Activated T-helper 17 cell treated with anti-CD3 and anti-CD28 coated beads, Interleukin-2, amount 50 U/mL, for 72 hours (primary cell): ENCODE results near the gene SLCO2B1. TPM values are rescaled to one million over a fixed set of nuclear protein-coding genes. Genes with fewer than 3 reads are reported as not detected.
A peak's percentile ranks its signal among the peaks of the same experiment; 100 is the strongest.

Experiments used
- ATAC-seq: fragments of 150-1000 bp; cut with Tn5 transposase; replicated peaks from 2 replicates; pipeline ENCODE4 v1.10.0; 2021; ENCODE audit warnings: mild to moderate bottlenecking, moderate library complexity
- H3K27ac Mint-ChIP-seq: one replicate; pipeline ENCODE4 v1.8.0; 2022; ENCODE audit warnings: mixed read lengths
- H3K27me3 Mint-ChIP-seq: one replicate; pipeline ENCODE4 v1.8.0; 2022; ENCODE audit warnings: mixed read lengths
- H3K36me3 Mint-ChIP-seq: one replicate; pipeline ENCODE4 v1.8.0; 2022; ENCODE audit warnings: low read depth, mild to moderate bottlenecking, mixed read lengths
- H3K4me1 Mint-ChIP-seq: one replicate; pipeline ENCODE4 v1.8.0; 2022; ENCODE audit warnings: mixed read lengths
- H3K4me3 Mint-ChIP-seq: one replicate; pipeline ENCODE4 v1.8.0; 2022; ENCODE audit warnings: mild to moderate bottlenecking, mixed read lengths
- H3K9me3 Mint-ChIP-seq: one replicate; pipeline ENCODE4 v1.8.0; 2022; ENCODE audit warnings: mixed read lengths
- total RNA-seq, 2 donors: library from RNA; stranded (reverse); gene quantifications; one replicate each; pipeline ENCODE4 v1.2.3, GENCODE V29; 2022

Gene SLCO2B1
- total RNA-seq, 2 donors from 2014 or later: 0.26 to 2.2 TPM

- no peak for ATAC-seq
- Mint-ChIP-seq H3K27ac (no peak overlapping the region), H3K4me1 (no peaks in the 10 kb centered on the region), H3K36me3 (no peaks in the 10 kb centered on the region), H3K4me3 (no peak overlapping the region), H3K27me3 (no peaks in the 10 kb centered on the region), H3K9me3 (no peaks in the 10 kb centered on the region)
Observed at GRCh38 chr11:75200531-75200930, 49.6 kb downstream of the SLCO2B1 start.

DNA sequence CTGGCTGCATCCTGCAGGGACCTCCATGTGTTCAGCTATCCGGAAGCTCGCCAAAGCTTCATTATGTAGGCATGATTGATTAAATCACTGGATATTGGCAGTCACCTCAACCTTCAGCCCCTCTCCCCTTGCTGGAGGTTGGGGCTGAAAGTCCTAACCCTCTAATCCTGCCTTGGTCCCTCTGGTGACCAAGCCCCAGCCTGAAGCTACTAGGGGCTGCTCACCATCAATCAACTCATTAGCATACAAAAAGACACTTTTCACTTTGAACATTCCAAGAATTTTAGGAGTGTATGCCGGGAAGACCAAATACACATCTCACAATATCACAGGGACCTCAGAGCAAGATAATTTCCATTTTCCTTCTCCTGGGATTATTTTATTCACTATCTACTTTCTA, 50.9 kb downstream of the SLCO2B1 start:
- ATAC-seq: no peak
- H3K4me1 Mint-ChIP-seq: no peaks in the 10 kb centered on the region
- H3K27me3 Mint-ChIP-seq: peaks cover 6% of the 10 kb centered on the region
- H3K27ac Mint-ChIP-seq: no peak overlapping the region
- H3K9me3 Mint-ChIP-seq: no peaks in the 10 kb centered on the region
- no peak overlapping the region for H3K4me3 Mint-ChIP-seq
- no peaks in the 10 kb centered on the region for H3K36me3 Mint-ChIP-seq

DNA sequence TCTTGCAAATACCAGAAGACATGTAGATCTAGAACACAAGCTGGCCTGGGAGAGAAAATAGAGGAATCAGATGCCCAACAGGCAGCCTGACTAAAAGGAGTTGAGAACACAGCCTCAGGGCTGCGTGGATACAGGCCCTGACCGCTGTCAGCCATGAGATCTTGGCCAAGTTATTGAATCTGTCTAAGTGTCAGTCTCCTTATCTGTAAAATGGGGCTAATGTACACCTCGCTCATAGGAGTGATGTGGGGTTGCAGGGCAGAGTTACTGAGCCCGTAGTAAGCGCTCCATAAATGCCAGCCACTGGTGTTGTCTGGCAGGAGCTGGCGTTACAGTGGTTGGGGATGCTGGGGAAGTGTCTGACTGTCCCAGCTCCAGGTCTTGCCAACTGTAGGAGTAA, 51.3 kb downstream of the SLCO2B1 start:
- no peaks in the 10 kb centered on the region for H3K36me3 Mint-ChIP-seq
- H3K4me3 Mint-ChIP-seq: no peak overlapping the region
- peaks cover 7% of the 10 kb centered on the region for H3K27me3 Mint-ChIP-seq
- ATAC-seq: no peak
- H3K9me3 Mint-ChIP-seq: no peaks in the 10 kb centered on the region
- no peaks in the 10 kb centered on the region for H3K4me1 Mint-ChIP-seq
- H3K27ac Mint-ChIP-seq: no peak overlapping the region

- no peaks in the 10 kb centered on the region for H3K4me1 Mint-ChIP-seq
- H3K9me3 Mint-ChIP-seq: no peaks in the 10 kb centered on the region
- ATAC-seq: no peak
- H3K36me3 Mint-ChIP-seq: no peaks in the 10 kb centered on the region
- no peak overlapping the region for H3K4me3 Mint-ChIP-seq
- H3K27me3 Mint-ChIP-seq: peaks cover 7% of the 10 kb centered on the region
- no peak overlapping the region for H3K27ac Mint-ChIP-seq
Observed at GRCh38 chr11:75203138-75203537, 52.2 kb downstream of the SLCO2B1 start.

DNA sequence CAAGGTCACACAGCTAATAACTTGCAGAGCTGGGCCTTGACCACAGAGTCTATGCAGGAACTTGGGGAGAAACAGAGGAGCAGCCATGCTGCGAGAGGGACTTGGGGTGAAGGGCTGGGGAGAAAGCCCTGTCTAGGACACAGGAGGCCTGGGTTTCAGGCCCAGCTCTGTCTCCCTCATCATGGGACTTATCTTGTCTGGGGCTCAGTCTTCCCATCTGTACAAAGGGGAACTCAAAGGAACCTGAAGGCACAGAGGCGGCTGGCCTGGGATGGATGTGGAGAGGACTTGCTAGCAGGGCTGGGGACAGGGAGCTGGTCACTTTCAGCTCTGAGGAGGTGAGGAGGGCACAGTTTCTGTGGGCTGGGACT, 52.7 kb downstream of the SLCO2B1 start:
- H3K27me3 Mint-ChIP-seq: peaks cover 7% of the 10 kb centered on the region
- no peaks in the 10 kb centered on the region for H3K9me3 Mint-ChIP-seq
- ATAC-seq: no peak
- H3K4me1 Mint-ChIP-seq: no peaks in the 10 kb centered on the region
- no peak overlapping the region for H3K27ac Mint-ChIP-seq
- H3K4me3 Mint-ChIP-seq: no peak overlapping the region
- H3K36me3 Mint-ChIP-seq: no peaks in the 10 kb centered on the region

DNA sequence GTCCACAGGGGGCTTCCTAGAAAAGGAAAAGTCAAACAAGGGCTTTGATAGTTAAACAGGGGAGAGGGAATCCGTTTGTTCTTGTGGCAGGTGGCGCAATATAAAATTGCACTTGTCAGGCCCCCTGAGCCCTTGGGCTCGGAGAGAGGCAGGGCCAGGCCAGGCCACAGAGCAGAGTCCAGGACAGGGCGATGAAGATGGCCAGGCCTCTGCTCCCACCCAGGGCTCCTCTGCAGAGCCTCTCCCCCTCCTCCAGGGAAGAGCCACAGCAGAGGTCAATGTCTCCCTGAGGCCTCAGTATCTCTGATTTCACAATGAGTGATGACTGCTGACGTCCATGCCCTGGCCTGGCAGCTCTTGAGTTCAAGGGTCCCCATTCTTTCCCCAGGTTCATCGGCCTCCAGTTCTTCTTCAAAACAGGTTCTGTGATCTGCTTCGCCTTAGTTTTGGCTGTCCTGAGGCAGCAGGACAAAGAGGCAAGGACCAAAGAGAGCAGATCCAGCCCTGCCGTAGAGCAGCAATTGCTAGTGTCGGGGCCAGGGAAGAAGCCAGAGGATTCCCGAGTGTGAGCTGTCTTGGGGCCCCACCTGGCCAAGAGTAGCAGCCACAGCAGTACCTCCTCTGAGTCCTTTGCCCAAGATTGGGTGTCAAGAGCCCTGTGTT, 53.2 kb downstream of the SLCO2B1 start:
- Mint-ChIP-seq H3K36me3 (no peaks in the 10 kb centered on the region), H3K27me3 (peaks cover 7% of the 10 kb centered on the region), H3K9me3 (no peaks in the 10 kb centered on the region), H3K4me3 (no peak overlapping the region), H3K4me1 (no peaks in the 10 kb centered on the region), H3K27ac (no peak overlapping the region)
- no peak for ATAC-seq

- Mint-ChIP-seq H3K4me3 (no peak overlapping the region), H3K27ac (no peak overlapping the region), H3K4me1 (no peaks in the 10 kb centered on the region), H3K27me3 (peaks cover 7% of the 10 kb centered on the region), H3K9me3 (no peaks in the 10 kb centered on the region), H3K36me3 (no peaks in the 10 kb centered on the region)
- peak; percentile 99 for ATAC-seq
Observed at GRCh38 chr11:75204685-75205563, 54.0 kb downstream of the SLCO2B1 start.

GRCh38 chr11:75205564-75206020, 54.7 kb downstream of the SLCO2B1 start:
- H3K4me3 Mint-ChIP-seq: no peak overlapping the region
- ATAC-seq: no peak
- peaks cover 7% of the 10 kb centered on the region for H3K27me3 Mint-ChIP-seq
- no peak overlapping the region for H3K27ac Mint-ChIP-seq
- H3K36me3 Mint-ChIP-seq: no peaks in the 10 kb centered on the region
- no peaks in the 10 kb centered on the region for H3K9me3 Mint-ChIP-seq
- no peaks in the 10 kb centered on the region for H3K4me1 Mint-ChIP-seq

DNA sequence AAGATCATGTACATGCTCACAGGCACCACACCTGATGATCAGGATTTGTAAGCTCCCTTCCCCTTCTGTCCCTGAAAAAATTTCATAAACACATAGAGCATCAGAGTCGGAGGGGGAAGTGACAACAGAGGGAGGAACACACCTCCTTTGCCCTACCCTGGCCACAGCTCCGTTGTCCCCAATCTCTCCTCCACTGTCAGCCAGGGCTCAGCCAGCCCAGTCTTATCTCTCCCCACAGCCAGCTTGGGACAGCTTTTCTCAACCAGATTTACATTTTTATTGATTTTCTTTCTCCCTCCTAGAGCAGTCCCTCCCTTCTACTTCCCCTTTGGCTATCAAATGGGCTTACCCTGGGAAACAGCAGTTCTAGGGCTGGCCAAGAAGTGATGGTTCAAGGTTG, 57.5 kb downstream of the SLCO2B1 start:
- Mint-ChIP-seq H3K36me3 (no peaks in the 10 kb centered on the region), H3K27ac (no peak overlapping the region), H3K4me3 (no peak overlapping the region), H3K4me1 (no peaks in the 10 kb centered on the region), H3K27me3 (peaks cover 15% of the 10 kb centered on the region), H3K9me3 (no peaks in the 10 kb centered on the region)
- ATAC-seq: no peak

- H3K36me3 Mint-ChIP-seq: no peaks in the 10 kb centered on the region
- no peak for ATAC-seq
- H3K27me3 Mint-ChIP-seq: peaks cover 16% of the 10 kb centered on the region
- H3K4me1 Mint-ChIP-seq: no peaks in the 10 kb centered on the region
- no peak overlapping the region for H3K4me3 Mint-ChIP-seq
- no peaks in the 10 kb centered on the region for H3K9me3 Mint-ChIP-seq
- H3K27ac Mint-ChIP-seq: no peak overlapping the region
Observed at GRCh38 chr11:75212411-75212810, 61.5 kb downstream of the SLCO2B1 start.

DNA sequence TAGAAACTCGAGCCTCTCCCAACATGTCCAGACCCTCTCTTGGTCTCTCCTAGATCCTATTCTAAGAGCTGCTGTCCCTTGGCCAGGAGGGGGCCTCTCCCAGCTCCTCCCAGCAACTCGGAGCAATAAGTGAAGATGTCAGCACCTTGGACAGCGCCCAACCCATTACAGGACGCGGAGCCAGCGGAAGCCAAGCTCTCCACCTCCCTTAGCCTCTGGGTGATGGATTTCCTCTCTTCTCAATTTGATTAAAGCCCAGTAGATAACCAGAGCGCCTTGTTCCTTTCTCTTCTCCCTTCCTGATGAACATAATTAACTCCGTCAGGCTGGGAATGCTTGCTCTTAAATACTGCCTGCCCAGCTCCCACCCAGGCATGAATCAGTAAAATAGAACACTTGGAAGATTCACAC, 63.5 kb downstream of the SLCO2B1 start:
- Mint-ChIP-seq H3K9me3 (no peaks in the 10 kb centered on the region), H3K4me1 (no peaks in the 10 kb centered on the region), H3K36me3 (no peaks in the 10 kb centered on the region), H3K27ac (no peak overlapping the region), H3K4me3 (no peak overlapping the region), H3K27me3 (peaks cover 22% of the 10 kb centered on the region)
- ATAC-seq: peak; percentile 60

DNA sequence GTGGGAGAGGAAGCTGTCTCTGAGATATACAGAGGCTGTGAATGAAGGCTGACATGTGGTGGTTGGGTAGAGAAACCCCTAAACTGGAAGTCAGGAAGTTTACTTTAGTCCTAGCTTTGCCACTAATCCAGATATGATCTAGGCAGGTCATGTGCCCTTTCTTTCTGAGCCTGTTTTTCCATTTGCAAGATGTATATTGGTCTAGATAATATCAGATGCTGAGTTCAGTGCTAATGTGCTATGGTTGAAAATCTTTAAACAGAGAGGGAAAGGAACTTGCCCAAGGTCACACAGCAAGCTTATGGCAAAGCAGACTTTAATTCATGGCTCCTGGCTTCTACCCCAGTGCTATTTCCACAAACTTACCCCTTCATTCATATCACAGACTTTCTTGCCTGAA, 63.9 kb downstream of the SLCO2B1 start:
- H3K36me3 Mint-ChIP-seq: no peaks in the 10 kb centered on the region
- no peak overlapping the region for H3K4me3 Mint-ChIP-seq
- no peak for ATAC-seq
- H3K27ac Mint-ChIP-seq: no peak overlapping the region
- no peaks in the 10 kb centered on the region for H3K4me1 Mint-ChIP-seq
- peaks cover 22% of the 10 kb centered on the region for H3K27me3 Mint-ChIP-seq
- H3K9me3 Mint-ChIP-seq: no peaks in the 10 kb centered on the region

- no peaks in the 10 kb centered on the region for H3K36me3 Mint-ChIP-seq
- no peaks in the 10 kb centered on the region for H3K9me3 Mint-ChIP-seq
- H3K27ac Mint-ChIP-seq: no peak overlapping the region
- no peak for ATAC-seq
- H3K4me1 Mint-ChIP-seq: no peaks in the 10 kb centered on the region
- H3K27me3 Mint-ChIP-seq: peaks cover 16% of the 10 kb centered on the region
- no peak overlapping the region for H3K4me3 Mint-ChIP-seq
Observed at GRCh38 chr11:75219869-75220268, 69.0 kb downstream of the SLCO2B1 start.

DNA sequence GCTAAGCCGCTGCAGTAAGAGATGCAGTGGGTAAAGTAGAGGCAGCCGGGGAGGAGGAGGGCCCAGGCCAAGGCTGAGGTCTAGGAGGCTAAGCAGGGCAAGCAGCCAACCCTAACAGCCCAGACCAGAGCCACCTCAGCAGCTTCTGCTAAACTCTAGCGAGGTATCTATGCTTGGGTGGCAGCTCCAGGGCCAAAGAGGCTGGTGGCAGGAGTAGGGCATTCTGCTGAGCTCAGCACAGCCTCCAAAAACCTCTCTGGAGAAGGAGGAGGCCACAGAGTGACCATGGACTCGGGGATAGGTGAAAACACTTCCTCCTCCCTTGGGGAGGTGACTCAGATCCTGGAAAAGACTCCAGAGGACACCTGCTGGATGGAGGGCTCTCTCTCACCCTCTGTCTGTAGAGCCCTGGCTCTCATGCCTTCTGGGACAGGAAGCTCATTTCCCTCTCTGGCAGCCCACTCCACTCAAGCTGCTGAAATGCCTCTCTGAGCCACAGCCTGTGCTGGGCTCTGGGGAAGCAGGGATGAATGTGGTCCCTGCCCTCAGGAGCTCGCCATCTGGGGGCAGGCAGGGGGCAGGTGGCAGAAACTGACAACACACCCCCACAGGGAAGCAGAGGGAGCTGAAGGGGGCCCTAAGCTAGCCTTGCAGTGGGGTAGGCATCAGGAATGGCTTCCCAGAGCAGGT, 73.2 kb downstream of the SLCO2B1 start:
- H3K36me3 Mint-ChIP-seq: no peaks in the 10 kb centered on the region
- no peak overlapping the region for H3K4me3 Mint-ChIP-seq
- no peak for ATAC-seq
- H3K4me1 Mint-ChIP-seq: no peaks in the 10 kb centered on the region
- H3K27ac Mint-ChIP-seq: no peak overlapping the region
- no peaks in the 10 kb centered on the region for H3K9me3 Mint-ChIP-seq
- H3K27me3 Mint-ChIP-seq: peaks cover 7% of the 10 kb centered on the region

- Mint-ChIP-seq H3K4me1 (no peaks in the 10 kb centered on the region), H3K36me3 (no peaks in the 10 kb centered on the region), H3K4me3 (no peak overlapping the region), H3K27ac (peak overlapping the region; percentile 72), H3K27me3 (peaks cover 7% of the 10 kb centered on the region), H3K9me3 (no peaks in the 10 kb centered on the region)
- no peak for ATAC-seq
Observed at GRCh38 chr11:75225794-75226193, 74.9 kb downstream of the SLCO2B1 start.
